Activated CD4-positive, alpha-beta memory T cell treated with anti-CD3 and anti-CD28 coated beads, Interleukin-2, amount 10 ng/mL, durations not matched to agents 7 days and 5 days (primary cell): ENCODE results near the gene LRP1B. TPM values are rescaled to one million over a fixed set of nuclear protein-coding genes. Genes with fewer than 3 reads are reported as not detected.

ENCODE experiments used
- CTCF ChIA-PET: fragments of 350-600 bp; sonication (Branson Sonifier 250); formaldehyde crosslinking; loops from one replicate; lab custom pipeline; 2021; ENCODE audit warnings: antibody characterized with exemption, inconsistent platforms; lab: Charles Lee
- POLR2A ChIA-PET: fragments of 350-600 bp; sonication (Branson Sonifier 250); formaldehyde crosslinking; loops from one replicate; lab custom pipeline; 2021; ENCODE audit warnings: antibody characterized with exemption; lab: Charles Lee
- DNase-seq: peaks from one replicate; pipeline ENCODE4 v3.0.0-alpha.2; 2020
- H3K27ac Mint-ChIP-seq: one replicate; pipeline ENCODE4 v1.8.0; 2021; ENCODE audit warnings: mild to moderate bottlenecking, mixed read lengths
- H3K27me3 Mint-ChIP-seq: one replicate; pipeline ENCODE4 v1.8.0; 2021; ENCODE audit warnings: mixed read lengths
- H3K36me3 Mint-ChIP-seq: one replicate; pipeline ENCODE4 v1.8.0; 2021; ENCODE audit warnings: low read depth, mixed read lengths
- H3K4me1 Mint-ChIP-seq: one replicate; pipeline ENCODE4 v1.8.0; 2021; ENCODE audit warnings: mixed read lengths
- H3K4me3 Mint-ChIP-seq: one replicate; pipeline ENCODE4 v1.8.0; 2021; ENCODE audit warnings: mild to moderate bottlenecking, mixed read lengths
- H3K9me3 Mint-ChIP-seq: one replicate; pipeline ENCODE4 v1.8.0; 2021; ENCODE audit warnings: mixed read lengths
- total RNA-seq, 2 experiments: library from RNA; stranded (reverse); gene quantifications; one replicate each; pipeline ENCODE4 v1.2.3, GENCODE V29; 2021

The LRP1B gene
- total RNA-seq, 2 experiments from 2014 or later: not detected

GRCh38 chr2:140601342-140601741 lies 1529.5 kb downstream of the LRP1B start:
- H3K4me1 Mint-ChIP-seq: no peaks in the 10 kb centered on the region
- no peaks in the 10 kb centered on the region for H3K36me3 Mint-ChIP-seq
- CTCF ChIA-PET: no interaction called here
- DNase-seq: no peak
- no peaks in the 10 kb centered on the region for H3K9me3 Mint-ChIP-seq
- H3K27me3 Mint-ChIP-seq: no peaks in the 10 kb centered on the region
- H3K4me3 Mint-ChIP-seq: no peak overlapping the region
- H3K27ac Mint-ChIP-seq: no peak overlapping the region
- POLR2A ChIA-PET: no interaction called here

GRCh38 chr2:140600116-140600515 lies 1530.7 kb downstream of the LRP1B start:
- H3K27ac Mint-ChIP-seq: no peak overlapping the region
- ChIA-PET POLR2A (no interaction called here), CTCF (no interaction called here)
- peaks cover 1% of the 10 kb centered on the region for H3K9me3 Mint-ChIP-seq
- H3K4me1 Mint-ChIP-seq: no peaks in the 10 kb centered on the region
- no peaks in the 10 kb centered on the region for H3K27me3 Mint-ChIP-seq
- no peak for DNase-seq
- H3K4me3 Mint-ChIP-seq: no peak overlapping the region
- H3K36me3 Mint-ChIP-seq: no peaks in the 10 kb centered on the region

- Mint-ChIP-seq H3K4me3 (no peak overlapping the region), H3K27me3 (no peaks in the 10 kb centered on the region), H3K27ac (no peak overlapping the region), H3K36me3 (no peaks in the 10 kb centered on the region), H3K9me3 (peaks cover 2% of the 10 kb centered on the region), H3K4me1 (no peaks in the 10 kb centered on the region)
- no peak for DNase-seq
- ChIA-PET POLR2A (no interaction called here), CTCF (no interaction called here)
Observed at GRCh38 chr2:140597836-140598235, 1533.0 kb downstream of the LRP1B start.

GRCh38 chr2:140597205-140597604 lies 1533.6 kb downstream of the LRP1B start:
- H3K9me3 Mint-ChIP-seq: peaks cover 2% of the 10 kb centered on the region
- H3K4me1 Mint-ChIP-seq: no peaks in the 10 kb centered on the region
- ChIA-PET CTCF (no interaction called here), POLR2A (no interaction called here)
- DNase-seq: no peak
- H3K36me3 Mint-ChIP-seq: no peaks in the 10 kb centered on the region
- H3K27ac Mint-ChIP-seq: no peak overlapping the region
- no peak overlapping the region for H3K4me3 Mint-ChIP-seq
- no peaks in the 10 kb centered on the region for H3K27me3 Mint-ChIP-seq

GRCh38 chr2:140596447-140596846 lies 1534.4 kb downstream of the LRP1B start:
- ChIA-PET POLR2A (no interaction called here), CTCF (no interaction called here)
- no peaks in the 10 kb centered on the region for H3K27me3 Mint-ChIP-seq
- H3K4me1 Mint-ChIP-seq: no peaks in the 10 kb centered on the region
- H3K9me3 Mint-ChIP-seq: peaks cover 2% of the 10 kb centered on the region
- H3K4me3 Mint-ChIP-seq: no peak overlapping the region
- no peaks in the 10 kb centered on the region for H3K36me3 Mint-ChIP-seq
- H3K27ac Mint-ChIP-seq: no peak overlapping the region
- DNase-seq: no peak

GRCh38 chr2:140595107-140595506 lies 1535.7 kb downstream of the LRP1B start:
- ChIA-PET CTCF (no interaction called here), POLR2A (no interaction called here)
- Mint-ChIP-seq H3K27ac (no peak overlapping the region), H3K4me1 (no peaks in the 10 kb centered on the region), H3K36me3 (no peaks in the 10 kb centered on the region), H3K9me3 (peaks cover 2% of the 10 kb centered on the region), H3K4me3 (no peak overlapping the region), H3K27me3 (no peaks in the 10 kb centered on the region)
- DNase-seq: no peak

- H3K9me3 Mint-ChIP-seq: peaks cover 2% of the 10 kb centered on the region
- no peak for DNase-seq
- H3K4me3 Mint-ChIP-seq: no peak overlapping the region
- ChIA-PET POLR2A (no interaction called here), CTCF (no interaction called here)
- H3K36me3 Mint-ChIP-seq: no peaks in the 10 kb centered on the region
- H3K4me1 Mint-ChIP-seq: no peaks in the 10 kb centered on the region
- H3K27me3 Mint-ChIP-seq: no peaks in the 10 kb centered on the region
- no peak overlapping the region for H3K27ac Mint-ChIP-seq
Observed at GRCh38 chr2:140593132-140593531, 1537.7 kb downstream of the LRP1B start.

- peaks cover 6% of the 10 kb centered on the region for H3K9me3 Mint-ChIP-seq
- no peaks in the 10 kb centered on the region for H3K27me3 Mint-ChIP-seq
- DNase-seq: no peak
- H3K4me3 Mint-ChIP-seq: no peak overlapping the region
- H3K36me3 Mint-ChIP-seq: no peaks in the 10 kb centered on the region
- no peaks in the 10 kb centered on the region for H3K4me1 Mint-ChIP-seq
- ChIA-PET POLR2A (no interaction called here), CTCF (no interaction called here)
- no peak overlapping the region for H3K27ac Mint-ChIP-seq
Observed at GRCh38 chr2:140589696-140590095, 1541.1 kb downstream of the LRP1B start.

- Mint-ChIP-seq H3K4me1 (no peaks in the 10 kb centered on the region), H3K27me3 (no peaks in the 10 kb centered on the region), H3K36me3 (no peaks in the 10 kb centered on the region)
Observed at GRCh38 chr2:140589273-140589672, 1541.5 kb downstream of the LRP1B start.

GRCh38 chr2:140586379-140586778 lies 1544.4 kb downstream of the LRP1B start:
- Mint-ChIP-seq H3K27me3 (no peaks in the 10 kb centered on the region), H3K4me1 (no peaks in the 10 kb centered on the region), H3K36me3 (no peaks in the 10 kb centered on the region), H3K9me3 (peaks cover 8% of the 10 kb centered on the region), H3K27ac (no peak overlapping the region), H3K4me3 (no peak overlapping the region)
- ChIA-PET CTCF (no interaction called here), POLR2A (no interaction called here)
- no peak for DNase-seq

More at GRCh38 chr2:140589273-140589672, 1541.5 kb downstream of the LRP1B start:
- no peak for DNase-seq
- CTCF ChIA-PET: no interaction called here
- H3K9me3 Mint-ChIP-seq: peaks cover 6% of the 10 kb centered on the region
- POLR2A ChIA-PET: no interaction called here
- H3K27ac Mint-ChIP-seq: no peak overlapping the region
- no peak overlapping the region for H3K4me3 Mint-ChIP-seq

- Mint-ChIP-seq H3K27ac (no peak overlapping the region), H3K27me3 (no peaks in the 10 kb centered on the region), H3K36me3 (no peaks in the 10 kb centered on the region), H3K4me3 (no peak overlapping the region), H3K4me1 (no peaks in the 10 kb centered on the region), H3K9me3 (peaks cover 8% of the 10 kb centered on the region)
- ChIA-PET POLR2A (no interaction called here), CTCF (no interaction called here)
- no peak for DNase-seq
Observed at GRCh38 chr2:140585016-140585415, 1545.8 kb downstream of the LRP1B start.

- no peak overlapping the region for H3K4me3 Mint-ChIP-seq
- H3K4me1 Mint-ChIP-seq: no peaks in the 10 kb centered on the region
- H3K27ac Mint-ChIP-seq: no peak overlapping the region
- H3K27me3 Mint-ChIP-seq: no peaks in the 10 kb centered on the region
- peaks cover 8% of the 10 kb centered on the region for H3K9me3 Mint-ChIP-seq
- POLR2A ChIA-PET: no interaction called here
- CTCF ChIA-PET: no interaction called here
- no peak for DNase-seq
- no peaks in the 10 kb centered on the region for H3K36me3 Mint-ChIP-seq
Observed at GRCh38 chr2:140584471-140584870, 1546.3 kb downstream of the LRP1B start.

- Mint-ChIP-seq H3K9me3 (peaks cover 6% of the 10 kb centered on the region), H3K4me3 (no peak overlapping the region), H3K27ac (no peak overlapping the region), H3K27me3 (no peaks in the 10 kb centered on the region), H3K36me3 (no peaks in the 10 kb centered on the region), H3K4me1 (no peaks in the 10 kb centered on the region)
- DNase-seq: no peak
- CTCF ChIA-PET: no interaction called here
- POLR2A ChIA-PET: no interaction called here
Observed at GRCh38 chr2:140580532-140581151, 1550.2 kb downstream of the LRP1B start.

GRCh38 chr2:140577453-140577852 lies 1553.4 kb downstream of the LRP1B start:
- no peaks in the 10 kb centered on the region for H3K36me3 Mint-ChIP-seq
- H3K4me3 Mint-ChIP-seq: no peak overlapping the region
- peaks cover 8% of the 10 kb centered on the region for H3K9me3 Mint-ChIP-seq
- DNase-seq: no peak
- no peaks in the 10 kb centered on the region for H3K27me3 Mint-ChIP-seq
- H3K4me1 Mint-ChIP-seq: no peaks in the 10 kb centered on the region
- no peak overlapping the region for H3K27ac Mint-ChIP-seq
- CTCF ChIA-PET: no interaction called here
- POLR2A ChIA-PET: interaction anchor here (0.6 kb wide), 1 partner anchor 183 kb away, joined by 3 read pairs; no protein-coding TSS in a partner anchor
